GM23338 (cell line): Measurements from ENCODE around the gene LRMDA. TPM values are rescaled to one million over a fixed set of nuclear protein-coding genes. Genes with fewer than 3 reads are reported as not detected.

Experiments
- EZH2 ChIP-seq: fragments of 200-600 bp; sonication (generic); IDR thresholded peaks from one replicate; pipeline ENCODE4 v1.8.0; 2017; ENCODE audit warnings: antibody characterized with exemption, mild to moderate bottlenecking, low read depth; ENCODE audit not compliant: unreplicated experiment
- EZH2phosphoT487 ChIP-seq: fragments of 200-600 bp; sonication (generic); IDR thresholded peaks from one replicate; pipeline ENCODE4 v1.8.1; 2018; ENCODE audit warnings: antibody characterized with exemption; ENCODE audit not compliant: unreplicated experiment
- JUNB ChIP-seq: IDR thresholded peaks from one replicate; pipeline ENCODE4 v1.6.1; 2016; ENCODE audit warnings: antibody characterized with exemption; ENCODE audit not compliant: unreplicated experiment
- NANOG ChIP-seq: IDR thresholded peaks from 2 replicates; pipeline ENCODE4 v1.6.1; 2016; ENCODE audit warnings: antibody characterized with exemption, borderline replicate concordance
- POLR2AphosphoS5 ChIP-seq: IDR thresholded peaks from 2 replicates; pipeline ENCODE4 v1.6.1; 2016; ENCODE audit warnings: antibody characterized with exemption, low read depth
- REST ChIP-seq: IDR thresholded peaks from one replicate; pipeline ENCODE4 v1.6.1; 2018; ENCODE audit warnings: antibody characterized with exemption; ENCODE audit not compliant: unreplicated experiment
- ZNF462 ChIP-seq: fragments of 250-450 bp; sonication (Bioruptor Pico); IDR thresholded peaks from 2 replicates; pipeline ENCODE4 v1.5.0; 2020; ENCODE audit warnings: mild to moderate bottlenecking, moderate library complexity
- polyA plus RNA-seq: library from polyadenylated mRNA; unstranded; fragments of >200 nt; fragmentation: Nextera tagmentation; extraction: Ambion mirVana; gene quantifications from 2 replicates; pipeline ENCODE4 v1.2.1, GENCODE V29; 2016
- total RNA-seq: library from RNA; depleted of rRNA; stranded (reverse); fragments of >200 nt; shearing (Covaris generic); gene quantifications from 2 replicates; pipeline ENCODE4 v1.2.3, GENCODE V29; 2014

The LRMDA gene
- total and polyA plus RNA-seq, 2 experiments from 2014 or later: 0.90 to 1.8 TPM

- no peak for TF ChIP-seq ZNF462 (CRISPR knock-in tag)
- TF ChIP-seq JUNB: no peak
- no peak for TF ChIP-seq POLR2AphosphoS5
- no peak for TF ChIP-seq EZH2
- no peak for TF ChIP-seq NANOG
- no peak for TF ChIP-seq EZH2phosphoT487
- TF ChIP-seq REST: no peak
Measured at GRCh38 chr10:76274933-76275332, 843.5 kb downstream of the LRMDA start (continued).
